ENCODE data around the gene B3GALT4. TPM values are rescaled to one million over a fixed set of nuclear protein-coding genes. Genes with fewer than 3 reads are reported as not detected.
"Not testable (repeated sequence)": the region's sequence is repeated elsewhere in the genome, so short reads cannot be mapped to it uniquely, and the experiment has no call there.

The B3GALT4 gene
- total RNA-seq, 1 experiment from 2014 or later: 0.58 TPM

DNA sequence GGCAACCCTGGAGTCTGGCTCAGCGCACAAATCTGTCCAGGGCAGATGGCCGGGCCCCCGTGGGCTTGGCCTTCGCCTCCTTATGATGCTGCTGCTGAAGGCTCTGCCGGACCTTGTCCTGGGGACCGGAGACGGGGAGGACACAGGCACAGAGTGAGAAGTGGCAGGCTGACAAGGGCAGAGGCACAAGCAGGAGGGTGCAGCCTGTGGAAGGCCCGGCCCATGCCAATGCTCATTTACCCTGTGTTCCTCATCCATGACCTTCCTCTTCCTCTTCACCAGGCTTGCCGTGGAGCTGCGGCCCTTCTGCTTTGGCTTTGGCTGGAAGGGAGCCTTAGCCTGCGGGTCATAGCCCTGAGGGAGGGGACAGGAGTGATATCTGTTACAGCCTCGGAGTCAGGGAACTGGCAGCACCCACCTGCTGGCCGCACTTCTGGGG is 2.4 kb downstream of the B3GALT4 start:
- intact Hi-C loops (cut with micrococcal nuclease): loop anchor here (2.0 kb wide), 1 partner anchor 20 kb away; the partner anchor contains the start of gene RGL2
- DNase-seq (ENCODE audit: unreplicated experiment): no peak
- no peaks in the 10 kb centered on the region for H3K9me3 Mint-ChIP-seq (ENCODE audit: unreplicated experiment)
- H3K36me3 Mint-ChIP-seq (ENCODE audit: insufficient read depth, unreplicated experiment): peaks cover 61% of the 10 kb centered on the region
- H3K4me3 Mint-ChIP-seq (ENCODE audit: unreplicated experiment): no peak overlapping the region
- H3K27me3 Mint-ChIP-seq (ENCODE audit: insufficient read depth, unreplicated experiment): no peaks in the 10 kb centered on the region
- TF ChIP-seq, protein P1, sequence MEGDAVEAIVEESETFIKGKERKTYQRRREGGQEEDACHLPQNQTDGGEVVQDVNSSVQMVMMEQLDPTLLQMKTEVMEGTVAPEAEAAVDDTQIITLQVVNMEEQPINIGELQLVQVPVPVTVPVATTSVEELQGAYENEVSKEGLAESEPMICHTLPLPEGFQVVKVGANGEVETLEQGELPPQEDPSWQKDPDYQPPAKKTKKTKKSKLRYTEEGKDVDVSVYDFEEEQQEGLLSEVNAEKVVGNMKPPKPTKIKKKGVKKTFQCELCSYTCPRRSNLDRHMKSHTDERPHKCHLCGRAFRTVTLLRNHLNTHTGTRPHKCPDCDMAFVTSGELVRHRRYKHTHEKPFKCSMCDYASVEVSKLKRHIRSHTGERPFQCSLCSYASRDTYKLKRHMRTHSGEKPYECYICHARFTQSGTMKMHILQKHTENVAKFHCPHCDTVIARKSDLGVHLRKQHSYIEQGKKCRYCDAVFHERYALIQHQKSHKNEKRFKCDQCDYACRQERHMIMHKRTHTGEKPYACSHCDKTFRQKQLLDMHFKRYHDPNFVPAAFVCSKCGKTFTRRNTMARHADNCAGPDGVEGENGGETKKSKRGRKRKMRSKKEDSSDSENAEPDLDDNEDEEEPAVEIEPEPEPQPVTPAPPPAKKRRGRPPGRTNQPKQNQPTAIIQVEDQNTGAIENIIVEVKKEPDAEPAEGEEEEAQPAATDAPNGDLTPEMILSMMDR (IDR thresholded peaks at IDR 0.05; ENCODE audit: unreplicated experiment): no peak
- CTCF ChIA-PET: interaction anchor here (0.5 to 2.0 kb wide), 7 partner anchors 8 to 131 kb away, joined by 3 to 9 read pairs (median 3); partner anchors contain the start of genes RPS18, VPS52 and WDR46
- BruUV-seq (replicated peaks): TSS peak; percentile 30
- H3K4me1 Mint-ChIP-seq (ENCODE audit: insufficient read depth, unreplicated experiment): peaks cover 22% of the 10 kb centered on the region
- no peak overlapping the region for H3K27ac Mint-ChIP-seq (ENCODE audit: low read depth, unreplicated experiment)
- POLR2A ChIA-PET: interaction anchor here (0.7 to 5.6 kb wide), 4 partner anchors 9 to 307 kb away, joined by 3 to 73 read pairs (median 19); partner anchors contain the start of genes PFDN6 and WDR46

DNA sequence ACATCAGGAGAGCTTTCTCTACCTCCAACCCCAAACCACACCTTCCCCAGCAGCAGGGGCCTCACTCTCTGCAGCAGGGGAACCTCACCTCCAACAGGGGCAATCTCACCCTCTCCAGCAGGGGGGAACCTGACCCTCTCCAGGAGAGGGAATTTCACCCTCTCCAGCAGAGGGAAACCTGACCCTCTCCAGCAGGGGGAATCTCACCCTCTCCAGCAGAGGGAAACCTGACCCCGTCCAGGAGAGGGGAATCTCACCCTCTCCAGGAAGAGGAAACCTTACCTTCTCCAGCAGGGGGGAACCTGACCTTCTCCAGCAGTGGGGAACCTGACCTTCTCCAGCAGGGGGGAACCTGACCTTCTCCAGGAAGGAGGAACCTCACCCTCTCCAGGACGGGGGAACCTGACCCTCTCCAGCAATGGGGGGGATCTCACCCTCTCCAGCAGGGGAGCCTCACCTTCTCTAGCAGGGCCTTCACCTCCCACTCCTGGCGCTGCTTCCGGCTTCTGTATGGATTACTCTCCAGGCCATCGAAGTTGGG is 3.1 kb downstream of the B3GALT4 start:
- TF ChIP-seq, protein P1 (IDR thresholded peaks at IDR 0.05; ENCODE audit: unreplicated experiment): peak; percentile 72
- Mint-ChIP-seq H3K4me1 (ENCODE audit: insufficient read depth, unreplicated experiment) (peaks cover 15% of the 10 kb centered on the region), H3K36me3 (ENCODE audit: insufficient read depth, unreplicated experiment) (peaks cover 61% of the 10 kb centered on the region), H3K27me3 (ENCODE audit: insufficient read depth, unreplicated experiment) (no peaks in the 10 kb centered on the region), H3K4me3 (ENCODE audit: unreplicated experiment) (no peak overlapping the region), H3K27ac (ENCODE audit: low read depth, unreplicated experiment) (no peak overlapping the region), H3K9me3 (ENCODE audit: unreplicated experiment) (no peaks in the 10 kb centered on the region)
- ChIA-PET POLR2A (interaction anchor here (0.7 to 5.6 kb wide), 6 partner anchors 8 to 308 kb away, joined by 3 to 73 read pairs (median 8); partner anchors contain the start of genes PFDN6, RPS18, VPS52 and WDR46), CTCF (interaction anchor here (0.6 to 0.7 kb wide), 4 partner anchors 9 to 130 kb away, joined by 3 to 4 read pairs (median 3); partner anchors contain the start of gene WDR46)
- BruUV-seq (replicated peaks): no TSS peak
- intact Hi-C loops (cut with micrococcal nuclease): loop anchor here (1.0 to 5.0 kb wide), 3 partner anchors 19 to 127 kb away; partner anchors contain the start of gene RGL2
- peak; percentile 74 for DNase-seq (ENCODE audit: unreplicated experiment)

DNA sequence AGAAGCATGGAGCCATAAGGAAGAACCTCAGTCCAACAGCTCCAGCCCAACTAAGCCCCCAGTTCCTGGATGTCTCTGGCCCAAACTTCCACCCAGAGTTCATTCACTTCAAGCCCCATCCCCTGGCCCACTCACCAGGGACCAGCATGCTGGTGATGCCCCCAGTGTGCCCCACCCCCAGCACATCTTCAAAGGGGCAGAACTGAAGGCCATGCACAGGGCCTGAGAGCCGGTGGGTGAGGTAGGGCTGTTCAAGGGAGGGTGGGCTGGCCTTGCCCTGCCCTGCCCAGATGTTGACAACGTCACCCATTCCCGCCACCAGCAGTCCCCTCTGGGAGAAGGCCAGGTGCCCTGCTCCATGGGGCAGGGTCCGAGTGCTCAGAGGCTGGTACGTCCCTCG is 3.6 kb downstream of the B3GALT4 start:
- DNase-seq (ENCODE audit: unreplicated experiment): no peak
- ChIA-PET POLR2A (interaction anchor here (0.8 to 5.6 kb wide), 5 partner anchors 8 to 19 kb away, joined by 3 to 73 read pairs (median 8); partner anchors contain the start of genes PFDN6, RGL2, RPS18 and VPS52), CTCF (interaction anchor here (1.0 kb wide), 1 partner anchor 110 kb away, joined by 3 read pairs; no protein-coding TSS in a partner anchor)
- Mint-ChIP-seq H3K9me3 (ENCODE audit: unreplicated experiment) (no peaks in the 10 kb centered on the region), H3K4me1 (ENCODE audit: insufficient read depth, unreplicated experiment) (peaks cover 13% of the 10 kb centered on the region), H3K4me3 (ENCODE audit: unreplicated experiment) (no peak overlapping the region), H3K27ac (ENCODE audit: low read depth, unreplicated experiment) (no peak overlapping the region), H3K27me3 (ENCODE audit: insufficient read depth, unreplicated experiment) (no peaks in the 10 kb centered on the region), H3K36me3 (ENCODE audit: insufficient read depth, unreplicated experiment) (peaks cover 61% of the 10 kb centered on the region)
- no TSS peak for BruUV-seq (replicated peaks)
- TF ChIP-seq, protein P1 (IDR thresholded peaks at IDR 0.05; ENCODE audit: unreplicated experiment): no peak
- intact Hi-C loops (cut with micrococcal nuclease): loop anchor here (1.0 to 5.0 kb wide), 2 partner anchors 67 to 127 kb away; no protein-coding TSS in a partner anchor

DNA sequence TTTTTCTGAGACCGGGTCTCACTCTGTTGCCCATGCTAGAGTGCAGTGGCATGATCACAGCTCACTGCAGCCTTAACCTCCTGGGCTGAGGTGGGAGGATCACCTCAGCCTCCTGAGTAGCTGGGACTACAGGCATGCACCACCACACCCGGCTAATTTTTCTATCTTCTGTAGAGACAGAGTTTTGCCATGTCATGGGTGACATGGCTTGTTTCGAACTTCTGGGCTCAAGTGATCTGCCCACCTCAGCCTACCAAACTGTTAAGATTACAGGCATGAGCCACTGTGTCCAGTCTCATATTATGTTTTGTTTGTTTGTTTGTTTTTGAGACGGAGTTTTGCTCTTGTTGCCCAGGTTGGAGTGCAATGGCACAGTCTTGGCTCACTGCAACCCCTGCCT is 8.3 kb downstream of the B3GALT4 start:
- CTCF ChIA-PET; H3K9me3 Mint-ChIP-seq (ENCODE audit: unreplicated experiment); H3K27me3 Mint-ChIP-seq (ENCODE audit: insufficient read depth, unreplicated experiment); DNase-seq (ENCODE audit: unreplicated experiment); H3K27ac Mint-ChIP-seq (ENCODE audit: low read depth, unreplicated experiment); POLR2A ChIA-PET; H3K4me3 Mint-ChIP-seq (ENCODE audit: unreplicated experiment); BruUV-seq (replicated peaks); intact Hi-C loops (cut with micrococcal nuclease): not testable (repeated sequence)
- H3K36me3 Mint-ChIP-seq (ENCODE audit: insufficient read depth, unreplicated experiment): peaks cover 79% of the 10 kb centered on the region
- peaks cover 13% of the 10 kb centered on the region for H3K4me1 Mint-ChIP-seq (ENCODE audit: insufficient read depth, unreplicated experiment)

All from MCF 10A (cell line).